Activated gamma-delta T cell treated with anti-CD3 and anti-CD28 coated beads, Interleukin-2, amount 50 U/mL, for 16 hours (primary cell): ENCODE results near the gene ARHGAP8.
"Not testable (repeated sequence)": the region's sequence is repeated elsewhere in the genome, so short reads cannot be mapped to it uniquely, and the experiment has no call there.

ENCODE experiments used
- DNase-seq: peaks from one replicate; pipeline ENCODE4 v3.0.0-alpha.2; 2020; ENCODE audit warnings: low read depth

Gene ARHGAP8

DNA sequence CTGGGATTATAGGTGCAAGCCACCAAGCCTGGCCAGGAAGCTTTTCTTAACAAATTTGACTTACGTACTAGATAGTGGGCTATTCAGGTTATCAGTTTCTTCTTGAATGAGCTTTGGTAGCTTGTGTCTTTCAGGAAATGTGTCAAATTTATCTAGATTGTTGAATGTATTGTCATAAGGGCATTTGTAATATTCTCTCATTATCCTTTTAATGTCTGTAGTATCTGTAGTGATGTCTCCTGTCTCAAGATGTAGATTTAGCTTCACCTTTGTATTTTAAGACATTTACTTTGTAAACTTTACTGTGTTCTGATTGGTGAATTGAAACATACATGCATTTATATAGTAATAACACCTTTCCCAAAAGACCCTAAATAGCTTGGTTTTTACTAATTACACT lies 20.7 kb downstream of the ARHGAP8 start:
- DNase-seq: no peak

DNA sequence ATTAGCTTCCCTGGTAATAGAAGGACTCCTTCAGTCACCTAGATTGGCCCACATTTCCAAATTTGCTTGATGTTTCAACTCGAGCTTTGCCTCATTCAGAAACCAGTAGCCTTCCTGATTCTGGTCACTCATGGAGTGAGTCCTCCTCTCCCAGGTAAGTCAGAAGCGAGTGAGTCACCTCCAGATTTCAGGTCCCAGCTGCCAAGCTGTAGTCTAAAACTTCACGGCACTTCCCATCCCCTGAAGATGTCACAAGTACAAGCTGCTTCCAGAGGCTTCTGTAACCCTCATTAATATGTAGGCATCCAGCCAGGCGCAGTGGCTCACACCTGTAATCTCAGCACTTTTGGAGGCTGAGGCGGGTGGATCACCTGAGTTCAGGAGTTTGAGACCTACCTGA lies 23.5 kb downstream of the ARHGAP8 start:
- no peak for DNase-seq

DNA sequence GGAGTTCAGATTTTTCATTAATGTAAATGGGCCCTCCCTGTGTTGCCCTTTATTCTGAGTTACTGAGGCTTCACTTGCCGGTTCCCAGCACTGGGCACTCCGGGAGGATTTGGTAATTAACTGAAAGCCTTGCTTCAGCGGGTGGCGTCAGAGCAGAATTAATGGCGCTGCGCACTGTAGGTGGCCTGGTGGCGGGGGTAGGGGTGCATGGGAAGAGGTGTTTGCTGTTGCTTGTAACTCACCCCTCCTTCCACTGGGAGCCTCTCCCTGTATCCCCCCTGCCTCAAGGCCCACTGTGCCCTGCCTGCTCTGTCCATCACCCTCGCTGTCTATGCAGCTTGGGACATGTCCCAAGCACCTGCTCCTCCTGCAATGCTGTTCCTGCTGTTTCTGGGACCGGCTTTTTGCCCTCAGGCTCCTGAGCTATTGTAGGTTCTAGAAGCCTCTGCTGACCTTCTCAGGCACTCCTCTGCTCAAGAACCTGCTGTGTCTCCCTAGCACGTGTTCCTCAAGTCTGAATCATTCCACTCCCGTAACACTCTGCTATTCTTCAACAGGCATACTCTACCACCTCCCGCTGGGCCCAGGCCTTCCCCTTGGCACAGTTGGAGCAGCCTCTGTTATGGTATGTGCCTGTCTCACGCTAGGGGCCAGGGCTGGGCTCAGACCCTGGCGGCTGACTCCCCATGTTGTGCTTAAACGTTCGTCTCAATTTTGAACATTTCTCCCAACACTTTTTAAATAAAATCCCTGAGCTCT lies 24.4 kb downstream of the ARHGAP8 start:
- DNase-seq: no peak

DNA sequence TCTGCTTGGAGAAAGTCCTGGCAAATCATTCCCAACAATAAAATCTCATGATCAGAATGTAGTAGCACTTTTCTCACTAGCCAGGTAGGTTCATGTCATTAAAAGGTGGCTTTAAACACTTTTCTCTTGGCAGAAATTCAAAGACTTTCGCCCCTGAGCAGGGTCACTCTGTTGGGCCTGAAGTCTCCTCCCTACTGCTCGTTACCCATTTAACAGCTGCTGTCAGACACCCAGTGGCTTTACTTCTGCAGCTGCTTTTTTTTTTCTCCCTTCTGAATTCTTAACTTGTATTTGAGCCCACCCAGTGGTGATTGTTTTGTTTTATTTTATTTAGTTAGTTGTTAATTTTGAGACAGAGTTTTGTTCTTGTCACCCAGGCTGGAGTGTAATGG lies 25.0 kb downstream of the ARHGAP8 start:
- DNase-seq: no peak

DNA sequence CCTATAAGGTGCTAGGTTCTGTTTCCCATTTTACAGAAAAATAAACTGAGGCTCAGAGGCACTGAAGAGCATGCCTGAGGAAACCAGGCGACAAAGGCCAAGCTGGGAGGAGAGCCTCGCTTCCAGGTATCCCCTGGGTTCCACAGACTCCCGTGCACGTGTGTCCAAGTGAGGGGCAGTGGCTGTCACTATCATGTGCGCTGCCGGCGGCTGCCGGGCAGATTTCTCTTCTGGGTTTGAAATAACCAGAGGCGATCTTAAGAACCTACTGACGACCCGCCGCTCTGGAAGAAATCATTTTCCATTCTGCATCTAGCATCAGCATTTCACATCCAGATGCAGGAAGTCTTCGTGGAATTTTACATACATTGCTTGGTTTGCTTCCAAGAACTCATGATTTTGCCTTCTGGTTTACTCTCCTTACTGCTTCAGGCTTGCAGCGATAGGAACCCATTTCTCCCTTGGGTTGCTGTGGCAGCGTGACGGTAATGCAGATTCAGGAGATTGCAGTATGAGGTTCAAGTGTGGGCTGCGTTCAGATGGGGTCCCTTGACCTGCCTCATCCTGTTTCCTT lies 28.6 kb downstream of the ARHGAP8 start:
- no peak for DNase-seq

DNA sequence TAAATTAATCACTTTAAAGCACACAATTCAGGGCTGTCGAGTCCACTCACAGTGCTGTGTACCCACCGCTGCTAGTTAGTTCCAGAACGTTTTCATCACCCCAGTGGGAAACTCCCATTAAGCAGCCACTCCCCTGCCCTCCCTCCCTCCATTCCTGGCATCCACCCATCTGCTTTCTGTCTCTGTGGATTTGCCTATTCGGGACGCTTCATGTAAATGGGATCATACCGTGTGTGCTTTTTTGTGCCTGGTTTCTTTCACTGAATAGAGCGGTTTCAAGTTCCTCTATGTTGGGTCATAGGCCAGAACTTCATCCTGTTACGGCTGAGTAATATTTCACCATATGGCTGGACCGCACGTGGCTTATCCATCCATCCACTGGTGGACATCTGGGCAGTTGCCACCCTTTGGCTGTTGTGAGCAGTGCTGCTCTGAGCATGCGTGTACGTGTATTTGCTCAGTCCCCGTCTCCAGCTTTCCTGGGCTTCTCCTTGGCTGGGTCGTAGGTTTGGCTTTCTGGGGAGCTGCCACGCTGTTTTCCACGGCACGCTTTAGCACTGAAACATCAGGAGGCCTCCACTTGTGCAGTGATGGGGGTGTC lies 30.1 kb downstream of the ARHGAP8 start:
- no peak for DNase-seq

DNA sequence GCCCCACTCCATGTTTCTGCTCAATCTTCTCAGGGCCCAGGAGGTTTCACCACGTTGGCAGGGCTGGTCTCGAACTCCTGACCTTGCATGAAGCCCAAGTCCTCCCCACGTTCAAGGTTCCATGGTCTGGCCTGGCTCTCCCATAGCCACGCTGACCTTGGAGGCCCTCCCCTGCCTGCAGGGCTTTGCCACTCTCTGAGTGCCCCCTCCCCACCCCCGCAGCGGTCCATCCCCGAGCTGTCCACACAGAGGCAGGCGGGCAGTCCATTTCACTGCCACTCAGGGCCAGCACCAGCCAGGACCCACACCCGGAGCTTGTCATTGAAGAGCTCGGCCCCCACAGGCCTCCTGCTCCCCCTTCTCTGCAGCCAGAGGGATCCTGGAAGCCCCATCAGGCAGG lies 30.7 kb downstream of the ARHGAP8 start:
- no peak for DNase-seq

DNA sequence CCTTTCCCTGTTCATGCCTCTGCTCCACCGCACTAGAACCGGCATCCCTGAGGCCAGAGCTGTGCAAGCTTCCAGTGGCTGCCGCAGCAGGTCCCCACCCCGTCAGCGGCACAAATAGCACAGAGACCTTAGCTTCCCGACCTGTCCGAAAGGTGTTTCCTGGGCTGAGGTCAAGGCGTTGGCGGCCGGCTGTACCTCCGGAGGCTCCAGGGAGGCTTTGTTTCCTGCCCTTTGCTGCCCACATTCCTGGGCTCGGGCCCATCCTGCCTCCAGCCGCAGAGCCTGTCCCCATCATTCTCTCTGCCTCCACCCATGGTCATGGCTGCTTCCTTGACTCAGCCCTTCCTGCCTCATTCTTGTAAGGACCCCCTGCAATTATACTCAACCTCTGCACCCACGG lies 31.2 kb downstream of the ARHGAP8 start:
- DNase-seq: no peak

DNA sequence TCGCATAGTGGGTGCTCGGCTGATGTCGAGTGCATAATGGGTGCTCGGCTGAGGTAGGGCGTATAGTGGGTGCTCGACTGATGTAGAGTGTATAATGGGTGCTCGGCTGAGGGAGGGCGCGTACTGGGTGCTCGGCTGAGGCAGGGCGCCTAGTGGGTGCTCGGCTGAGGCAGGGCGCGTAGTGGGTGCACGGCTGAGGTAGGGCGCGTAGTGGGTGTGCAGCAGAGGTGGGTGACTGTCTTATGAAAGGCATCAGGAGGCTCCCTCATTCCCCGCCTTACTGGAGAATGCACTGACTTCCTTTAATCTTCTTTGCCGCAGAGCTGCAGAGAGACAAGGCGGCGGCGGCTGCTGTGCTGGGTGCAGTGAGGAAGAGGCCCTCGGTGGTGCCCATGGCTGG lies 33.8 kb downstream of the ARHGAP8 start:
- DNase-seq: no peak

DNA sequence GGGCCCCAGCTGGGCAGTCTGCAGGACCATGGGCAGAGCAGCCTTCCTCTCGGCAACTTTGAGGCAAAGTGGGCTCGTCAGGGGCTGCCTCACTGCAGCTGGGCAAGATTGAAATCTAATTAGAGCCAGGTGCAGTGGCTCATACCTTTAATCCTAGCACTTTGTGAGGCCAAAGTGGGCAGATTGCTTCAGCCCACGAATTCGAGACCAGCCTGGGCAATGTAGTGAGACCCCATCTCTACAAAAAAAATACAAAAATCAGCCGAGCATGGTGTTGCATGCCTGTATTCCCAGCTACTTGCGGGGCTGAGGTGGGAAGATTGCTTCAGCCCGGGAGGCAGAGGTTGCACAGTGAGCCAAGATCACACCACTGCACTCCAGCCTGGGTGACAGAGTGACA lies 34.2 kb downstream of the ARHGAP8 start:
- no peak for DNase-seq

DNA sequence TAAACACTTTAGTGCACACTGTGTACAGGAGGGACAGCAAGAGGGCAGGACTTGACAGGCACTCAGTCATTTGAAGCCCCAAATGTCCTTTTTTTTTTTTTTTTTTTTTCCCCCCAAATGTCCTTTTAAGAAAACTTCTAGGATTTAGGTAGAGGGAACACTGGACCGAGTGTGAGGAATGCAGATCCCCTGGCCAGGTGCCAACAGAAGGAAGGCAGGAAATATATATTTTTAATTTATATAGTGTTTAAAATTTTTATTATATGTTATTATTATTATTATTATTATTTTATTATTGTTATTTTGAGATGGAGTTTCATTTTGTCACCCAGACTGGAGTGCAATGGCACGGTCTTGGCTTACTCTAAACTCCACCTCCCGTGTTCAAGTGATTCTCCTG lies 35.5 kb downstream of the ARHGAP8 start:
- DNase-seq: no peak

DNA sequence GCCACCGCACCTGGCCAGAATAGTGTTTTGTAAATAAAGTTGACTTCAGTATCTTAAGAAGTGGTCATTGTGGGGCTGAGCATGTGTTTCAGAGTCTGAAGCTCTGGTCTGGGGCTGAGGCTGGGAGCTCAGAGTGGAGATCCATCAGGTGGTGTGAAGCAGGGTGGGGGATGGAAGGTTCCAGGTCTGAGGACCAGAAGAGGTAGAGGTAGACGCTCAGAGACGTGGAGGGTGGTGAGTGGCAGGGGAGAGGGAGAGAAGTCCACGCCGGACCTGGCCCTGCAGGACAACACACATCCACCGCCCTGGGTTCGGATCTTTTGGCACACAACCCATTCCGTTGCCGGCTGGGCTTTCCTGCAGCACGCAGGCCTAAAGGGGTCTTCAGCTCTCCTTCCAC lies 40.7 kb downstream of the ARHGAP8 start:
- DNase-seq: no peak

DNA sequence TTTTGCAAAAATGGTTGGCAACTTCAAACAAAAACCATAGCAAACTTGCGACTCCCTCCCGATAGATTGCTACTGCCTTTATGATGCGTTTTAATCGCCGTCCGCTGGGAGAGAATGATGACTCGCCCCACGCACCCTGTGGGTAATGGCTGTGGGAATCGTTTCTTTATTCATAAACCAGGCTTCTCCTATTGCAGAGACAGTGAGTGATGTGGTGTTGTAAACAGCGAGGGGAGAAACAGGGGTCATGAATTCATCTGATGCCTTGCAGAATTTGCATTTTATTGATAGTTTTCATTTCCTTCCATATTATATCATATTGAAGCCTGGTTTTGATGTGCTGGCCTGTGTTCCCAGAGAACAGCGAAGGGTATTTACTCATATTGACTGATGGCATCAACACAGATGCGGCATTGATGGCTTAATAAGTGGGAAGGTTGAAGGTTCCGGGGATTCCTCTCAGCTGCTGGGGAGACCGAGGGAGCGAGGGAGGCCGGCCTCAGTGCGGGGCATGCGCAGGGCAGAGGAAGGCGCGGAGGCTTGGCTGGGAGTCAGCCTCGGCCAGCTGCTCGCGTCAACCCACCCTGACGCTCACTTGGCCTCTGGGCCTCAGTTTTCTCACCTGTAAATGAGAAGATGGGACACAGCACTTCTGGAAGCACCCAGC lies 41.3 kb downstream of the ARHGAP8 start:
- no peak for DNase-seq

DNA sequence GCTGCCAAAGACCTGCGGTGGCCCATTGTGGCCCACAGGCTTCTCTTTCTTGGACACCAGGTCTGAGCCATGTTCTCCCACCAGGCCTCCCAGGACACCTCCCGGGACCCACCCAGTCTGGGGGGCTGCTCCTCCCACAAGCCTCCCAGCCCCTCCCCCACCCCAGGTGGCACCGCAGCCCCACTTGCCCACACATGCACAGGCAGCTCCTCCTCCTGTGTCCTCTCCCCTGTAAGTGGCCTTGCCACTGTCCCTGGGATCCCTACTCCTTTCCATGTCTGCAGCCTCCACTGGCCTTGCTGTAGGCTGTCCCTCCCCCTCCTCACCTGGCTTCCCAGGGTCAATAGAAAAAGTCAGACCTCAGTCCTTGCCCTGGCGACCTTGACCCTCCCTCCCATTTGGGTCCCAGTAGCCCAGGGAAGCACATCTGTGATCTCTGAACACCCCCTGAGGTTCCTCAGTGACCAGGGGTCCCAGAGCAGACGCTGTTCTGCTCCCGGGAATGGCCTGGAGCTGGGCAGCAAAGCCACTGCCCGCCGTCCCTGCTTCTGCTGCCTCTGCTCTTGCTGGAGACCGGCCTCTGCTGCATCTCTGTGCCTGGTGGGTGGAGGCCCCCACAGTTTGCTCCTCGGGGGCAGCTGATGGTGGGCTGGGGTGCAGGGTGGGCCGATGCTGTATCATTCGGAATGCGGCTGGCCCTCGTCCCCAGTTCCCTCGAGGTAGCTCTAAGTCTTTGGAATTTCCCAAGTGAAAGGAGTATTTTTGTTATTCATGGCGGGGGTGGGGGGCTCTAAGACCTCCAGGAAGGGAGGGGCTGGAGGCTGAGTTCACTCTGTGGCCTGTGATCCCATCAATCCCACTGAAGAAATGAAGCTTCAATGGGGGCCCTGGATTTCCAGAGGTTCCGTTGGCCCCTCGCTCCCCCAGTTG lies 43.6 kb downstream of the ARHGAP8 start:
- DNase-seq: no peak

DNA sequence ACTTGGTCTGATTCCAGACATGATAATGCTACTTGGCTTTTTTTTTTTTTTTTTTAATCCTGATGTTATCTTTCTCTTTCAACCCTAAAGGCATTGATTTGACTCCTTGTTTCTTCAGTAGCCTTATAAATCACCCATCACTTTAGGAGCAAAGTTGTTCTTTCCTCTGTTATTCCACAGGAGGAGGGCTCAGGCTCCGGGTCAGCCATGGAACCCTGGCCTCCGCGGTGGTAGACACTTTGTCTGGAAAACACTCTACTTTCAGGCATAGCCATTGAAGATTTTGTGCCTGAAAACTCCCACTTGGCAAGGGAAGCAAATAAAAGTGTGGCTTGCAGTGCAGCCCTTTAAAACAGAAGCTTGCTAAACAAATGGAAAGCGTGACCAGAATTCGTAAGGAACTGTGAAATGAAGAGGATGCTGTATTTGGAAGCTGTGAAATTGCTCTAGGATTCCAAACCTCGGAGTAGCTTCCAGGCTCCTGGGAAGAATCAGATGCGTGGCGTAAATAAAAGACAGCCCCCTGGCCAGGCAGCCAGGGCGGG lies 44.9 kb downstream of the ARHGAP8 start:
- no peak for DNase-seq

DNA sequence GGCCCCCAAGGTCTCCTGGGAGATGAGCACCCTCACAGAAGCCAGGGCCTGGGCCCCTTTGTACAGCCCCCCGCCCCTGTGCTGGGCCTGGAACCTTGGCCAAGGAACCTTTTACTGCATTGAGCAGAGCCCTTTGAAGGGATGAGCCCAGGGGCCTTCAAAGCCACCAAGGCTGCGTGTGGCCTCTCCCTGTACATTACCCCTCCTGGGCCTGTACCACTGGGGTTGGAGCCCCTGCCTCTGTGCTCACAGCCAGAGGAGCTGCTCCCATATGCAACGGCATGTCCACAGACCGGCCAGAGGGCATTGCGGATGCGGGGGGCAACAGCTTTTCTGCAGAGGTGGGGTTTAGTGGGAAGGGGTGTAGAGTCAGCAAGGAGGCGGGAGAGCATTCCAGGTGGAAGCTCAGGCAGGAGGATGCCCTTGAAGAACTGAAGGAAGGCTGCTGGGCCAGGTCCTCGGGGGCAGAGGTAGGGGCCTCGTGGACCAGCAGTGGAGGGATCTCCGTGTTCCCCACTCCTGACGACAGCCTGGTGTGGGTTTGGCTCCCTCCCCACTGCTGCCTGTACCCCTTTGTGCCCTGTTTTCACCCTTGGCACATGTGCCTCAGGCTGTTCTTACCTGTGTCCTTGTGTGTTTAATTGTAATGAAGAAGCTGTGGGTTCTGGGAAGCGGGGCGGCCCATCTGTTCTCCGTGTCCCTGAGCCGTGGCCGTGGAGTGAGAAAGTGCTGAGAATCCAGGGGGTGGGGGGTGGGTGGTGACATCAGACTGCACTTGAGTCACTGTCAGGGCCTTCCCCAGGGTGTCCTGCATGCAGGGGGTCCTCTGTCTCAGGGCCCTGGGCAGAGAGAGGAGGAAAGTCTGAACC lies 46.9 kb downstream of the ARHGAP8 start:
- no peak for DNase-seq

DNA sequence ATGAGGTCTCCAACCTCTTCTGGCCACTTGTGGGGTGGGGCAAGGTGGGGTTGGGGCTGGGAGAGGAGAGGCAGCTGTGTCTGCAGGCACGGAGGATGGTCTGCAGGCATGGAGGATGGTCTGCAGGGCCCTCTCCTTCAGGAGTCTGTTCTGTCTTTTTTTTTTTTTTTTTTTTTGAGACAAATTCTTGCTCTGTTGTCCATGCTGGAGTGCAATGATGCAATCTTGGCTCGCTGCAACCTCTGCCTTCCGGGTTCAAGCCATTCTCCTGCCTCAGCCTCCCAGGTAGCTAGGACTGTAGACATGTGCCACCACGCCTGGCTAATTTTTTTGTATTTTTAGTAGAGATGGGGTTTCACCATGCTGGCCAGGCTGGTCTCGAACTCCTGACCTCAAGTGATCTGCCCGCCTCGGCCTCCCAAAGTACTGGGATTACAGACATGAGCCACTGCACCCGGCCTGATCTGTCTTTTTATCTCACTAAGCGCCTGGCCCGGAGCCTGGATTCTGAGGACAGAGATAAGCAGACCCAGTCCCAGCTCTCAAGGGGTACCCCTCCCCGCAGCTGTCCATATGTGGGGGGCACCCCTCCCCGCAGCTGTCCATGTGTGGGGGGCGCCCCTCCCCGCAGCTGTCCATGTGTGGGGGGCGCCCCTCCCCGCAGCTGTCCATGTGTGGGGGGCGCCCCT lies 47.7 kb downstream of the ARHGAP8 start:
- not testable (repeated sequence) for DNase-seq

DNA sequence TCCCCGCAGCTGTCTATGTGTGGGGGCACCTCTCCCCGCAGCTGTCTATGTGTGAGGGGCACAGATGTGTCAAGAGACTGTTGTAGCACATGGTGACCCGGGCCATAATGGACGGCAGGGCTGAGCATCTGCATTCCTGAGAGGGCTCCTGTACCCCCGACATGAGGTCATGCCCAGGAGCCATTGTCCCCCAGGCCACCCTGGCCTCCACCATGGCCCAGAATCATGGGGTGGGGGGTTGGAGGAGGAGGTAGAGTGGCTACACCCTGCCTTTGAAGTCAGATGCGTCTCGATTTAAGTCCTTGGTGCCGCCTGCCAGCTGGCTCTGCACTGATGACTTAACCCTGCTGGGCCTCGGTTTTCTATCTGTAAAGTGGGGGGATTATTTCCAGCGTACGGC lies 49.1 kb downstream of the ARHGAP8 start:
- DNase-seq: no peak

DNA sequence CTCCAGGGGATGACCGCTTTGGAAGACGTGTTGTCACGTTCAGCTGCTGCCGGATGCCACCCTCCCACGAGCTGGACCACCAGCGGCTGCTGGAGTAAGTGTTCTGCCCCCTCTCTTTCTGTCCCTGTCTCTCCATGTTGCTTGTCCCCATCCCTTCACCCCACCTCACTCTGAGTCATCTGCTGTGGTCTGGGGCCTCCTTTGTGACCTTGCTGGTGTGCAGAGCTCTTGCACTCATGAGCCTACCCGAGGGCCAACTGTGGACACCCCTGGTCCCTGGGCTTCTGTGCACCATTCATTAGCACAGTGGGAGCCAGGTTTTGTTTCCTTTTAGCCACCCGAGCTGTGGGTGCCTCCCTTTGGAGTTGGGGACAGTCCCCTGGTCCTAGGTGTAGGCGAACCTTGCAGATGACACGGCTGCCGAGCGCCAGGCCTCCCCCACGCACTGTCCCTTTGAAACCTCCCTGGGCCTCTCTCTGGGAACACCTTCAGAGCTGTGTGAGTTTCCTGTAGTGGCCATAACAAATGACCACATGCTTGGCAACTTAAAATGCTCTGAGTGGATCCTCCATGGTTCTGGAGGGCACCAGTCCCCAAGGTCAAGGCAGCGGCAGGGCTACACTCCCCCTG lies 49.8 kb downstream of the ARHGAP8 start:
- no peak for DNase-seq

DNA sequence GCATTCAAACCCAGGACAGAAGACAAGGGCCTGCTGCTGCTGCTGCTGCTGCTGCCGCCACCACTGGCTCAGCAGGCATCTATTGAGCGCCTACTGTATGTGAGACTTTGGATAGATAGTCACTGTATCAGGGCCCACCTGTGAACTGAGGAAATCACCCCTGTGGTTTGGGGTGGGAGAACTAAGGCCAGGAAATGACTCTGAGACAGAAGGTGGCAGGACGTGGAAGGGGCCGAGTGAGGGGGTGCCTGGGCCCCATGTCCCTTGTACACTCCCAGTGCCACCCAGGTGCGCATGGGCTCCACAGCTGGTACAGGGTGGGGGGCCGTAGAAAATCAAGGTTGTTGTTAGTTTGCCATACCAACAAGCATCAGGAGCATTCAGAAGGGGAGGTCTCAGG lies 50.6 kb downstream of the ARHGAP8 start:
- no peak for DNase-seq
